NCI-H82 (cell line): ENCODE results near the gene IFT81.
"Not testable (repeated sequence)": the region's sequence is repeated elsewhere in the genome, so short reads cannot be mapped to it uniquely, and the experiment has no call there.

Experiments used
- DNase-seq: peaks from one replicate; lab custom pipeline; 2025; lab: John Stamatoyannopoulos, UW

Gene IFT81

GRCh38 chr12:110124269-110124995 lies at the start of gene IFT81:
Gene IFT81, plus strand, starts transcription at chr12:110124357. Its CDS starts 3,024 bp downstream, at chr12:110127381.
- peak; percentile 95 for DNase-seq

- no peak for DNase-seq
Measured at GRCh38 chr12:110075880-110076279, 48.3 kb upstream of the IFT81 start.

GRCh38 chr12:110077800-110078199 lies 46.4 kb upstream of the IFT81 start:
- no peak for DNase-seq

GRCh38 chr12:110079477-110080400 lies 44.4 kb upstream of the IFT81 start:
- no peak for DNase-seq

GRCh38 chr12:110080410-110080809 lies 43.7 kb upstream of the IFT81 start:
- no peak for DNase-seq

GRCh38 chr12:110084314-110085015 lies 39.7 kb upstream of the IFT81 start:
- no peak for DNase-seq

- not testable (repeated sequence) for DNase-seq
Measured at GRCh38 chr12:110088216-110088615, 35.9 kb upstream of the IFT81 start.

- DNase-seq = no peak
Measured at GRCh38 chr12:110088936-110089335, 35.2 kb upstream of the IFT81 start.

- no peak for DNase-seq
Measured at GRCh38 chr12:110090266-110091135, 33.7 kb upstream of the IFT81 start.

- DNase-seq = no peak
Measured at GRCh38 chr12:110091136-110091711, 32.9 kb upstream of the IFT81 start.

GRCh38 chr12:110093631-110094311 lies 30.4 kb upstream of the IFT81 start:
- no peak for DNase-seq

GRCh38 chr12:110100315-110100970 lies 23.7 kb upstream of the IFT81 start:
- peak; percentile 88 for DNase-seq

- peak; percentile 95 for DNase-seq
Measured at GRCh38 chr12:110102255-110102654, 21.9 kb upstream of the IFT81 start.

- no peak for DNase-seq
Measured at GRCh38 chr12:110104188-110105094, 19.7 kb upstream of the IFT81 start.

GRCh38 chr12:110105159-110105558 lies 19.0 kb upstream of the IFT81 start:
- no peak for DNase-seq

GRCh38 chr12:110105986-110106385 lies 18.2 kb upstream of the IFT81 start:
- DNase-seq = no peak

GRCh38 chr12:110107369-110108281 lies 16.5 kb upstream of the IFT81 start:
- peak; percentile 22 for DNase-seq
